HG02759 (cell line): ENCODE measurements around the gene L1CAM.

Experiments
- ATAC-seq: cut with Tn5 transposase; IDR thresholded peaks from one replicate; pipeline ENCODE4 v1.9.1; 2021; ENCODE audit warnings: mild to moderate bottlenecking, moderate library complexity; ENCODE audit not compliant: unreplicated experiment

L1CAM gene

GRCh38 chrX:153925739-153926551 is 40.0 kb upstream of the L1CAM start, which contains the start of gene ARHGAP4:
TSS of gene ARHGAP4 (minus strand) at chrX:153926264. CDS start at chrX:153926202, 62 bp downstream.
- peak; percentile 17 for ATAC-seq

- no peak for ATAC-seq
Observed at GRCh38 chrX:153925387-153925738, 39.4 kb upstream of the L1CAM start.

GRCh38 chrX:153924149-153924861 is 38.3 kb upstream of the L1CAM start:
- ATAC-seq = no peak

GRCh38 chrX:153922932-153923857 is 37.2 kb upstream of the L1CAM start:
- ATAC-seq = no peak

- ATAC-seq = no peak
Observed at GRCh38 chrX:153921511-153922446, 35.8 kb upstream of the L1CAM start.

- no peak for ATAC-seq
Observed at GRCh38 chrX:153921070-153921469, 35.1 kb upstream of the L1CAM start.

GRCh38 chrX:153920546-153920945 is 34.6 kb upstream of the L1CAM start:
- ATAC-seq = no peak

- ATAC-seq = no peak
Observed at GRCh38 chrX:153919281-153919680, 33.3 kb upstream of the L1CAM start.

- ATAC-seq = no peak
Observed at GRCh38 chrX:153917869-153918268, 31.9 kb upstream of the L1CAM start.

- no peak for ATAC-seq
Observed at GRCh38 chrX:153913701-153914100, 27.7 kb upstream of the L1CAM start.

GRCh38 chrX:153913211-153913610 is 27.2 kb upstream of the L1CAM start:
- ATAC-seq = no peak

GRCh38 chrX:153911798-153912197 is 25.8 kb upstream of the L1CAM start:
- no peak for ATAC-seq

- ATAC-seq = no peak
Observed at GRCh38 chrX:153910446-153910845, 24.5 kb upstream of the L1CAM start.

- no peak for ATAC-seq
Observed at GRCh38 chrX:153909980-153910360, 24.0 kb upstream of the L1CAM start.

- ATAC-seq = no peak
Observed at GRCh38 chrX:153909024-153909979, 23.3 kb upstream of the L1CAM start.

- no peak for ATAC-seq
Observed at GRCh38 chrX:153908219-153908860, 22.4 kb upstream of the L1CAM start.

- ATAC-seq = no peak
Observed at GRCh38 chrX:153907456-153907855, 21.5 kb upstream of the L1CAM start.

GRCh38 chrX:153906126-153906917 is 20.3 kb upstream of the L1CAM start:
- ATAC-seq = no peak
